HG02678 (cell line): ENCODE data around the gene TNFRSF25.
"Not testable (repeated sequence)": the region's sequence is repeated elsewhere in the genome, so short reads cannot be mapped to it uniquely, and the experiment has no call there.

Source experiments
- ATAC-seq: cut with Tn5 transposase; IDR thresholded peaks from one replicate; pipeline ENCODE4 v1.9.1; 2021; ENCODE audit warnings: mild to moderate bottlenecking, moderate library complexity; ENCODE audit not compliant: unreplicated experiment

TNFRSF25 gene

GRCh38 chr1:6502000-6502891 lies 36.3 kb upstream of the TNFRSF25 start:
- no peak for ATAC-seq

GRCh38 chr1:6501279-6501813 lies 35.4 kb upstream of the TNFRSF25 start:
- ATAC-seq = no peak

- no peak for ATAC-seq
Measured at GRCh38 chr1:6500544-6501278, 34.7 kb upstream of the TNFRSF25 start.

GRCh38 chr1:6499296-6499695 lies 33.3 kb upstream of the TNFRSF25 start:
- ATAC-seq = no peak

- no peak for ATAC-seq
Measured at GRCh38 chr1:6498576-6499111, 32.7 kb upstream of the TNFRSF25 start.

- ATAC-seq = no peak
Measured at GRCh38 chr1:6497867-6498575, 32.0 kb upstream of the TNFRSF25 start.

GRCh38 chr1:6497215-6497866 lies 31.4 kb upstream of the TNFRSF25 start:
- ATAC-seq = no peak

DNA sequence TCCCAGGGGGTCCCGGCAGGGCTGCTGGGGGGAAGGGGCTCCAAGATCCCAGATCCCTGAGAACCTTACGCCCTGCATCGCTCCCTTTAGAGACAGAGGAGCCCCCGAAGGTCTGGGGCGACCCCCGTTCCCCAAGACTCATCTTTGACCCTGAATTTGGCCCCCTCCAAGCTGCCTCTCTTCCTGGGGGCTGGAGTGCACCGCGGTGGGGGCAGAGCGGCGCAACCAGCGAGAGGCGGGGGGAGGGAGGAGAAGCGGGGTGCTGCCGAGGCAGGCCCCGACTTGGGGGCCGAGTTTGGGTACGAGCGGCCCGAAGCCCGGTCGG lies 30.9 kb upstream of the TNFRSF25 start:
- ATAC-seq = no peak

DNA sequence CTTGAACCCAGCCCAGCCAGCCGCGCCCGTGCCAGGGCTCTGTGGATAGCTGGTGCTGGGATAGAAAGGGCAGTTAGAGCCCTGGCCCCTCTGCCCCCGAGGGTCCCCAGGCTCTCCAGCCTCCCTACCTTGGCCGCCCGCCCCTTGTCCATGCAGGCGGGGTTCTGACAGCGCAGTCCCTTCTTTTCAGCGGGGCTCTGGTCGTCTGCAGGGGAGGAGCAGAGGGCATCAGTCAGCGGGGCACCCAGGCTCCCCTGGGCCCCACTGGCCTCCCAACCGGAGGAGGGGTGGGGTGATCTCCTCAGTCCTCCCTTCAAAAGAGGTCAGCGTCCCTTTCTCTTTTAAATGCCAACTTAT lies 30.4 kb upstream of the TNFRSF25 start:
- no peak for ATAC-seq

- no peak for ATAC-seq
Measured at GRCh38 chr1:6495540-6496364, 29.8 kb upstream of the TNFRSF25 start.

- no peak for ATAC-seq
Measured at GRCh38 chr1:6495041-6495441, 29.1 kb upstream of the TNFRSF25 start.

DNA sequence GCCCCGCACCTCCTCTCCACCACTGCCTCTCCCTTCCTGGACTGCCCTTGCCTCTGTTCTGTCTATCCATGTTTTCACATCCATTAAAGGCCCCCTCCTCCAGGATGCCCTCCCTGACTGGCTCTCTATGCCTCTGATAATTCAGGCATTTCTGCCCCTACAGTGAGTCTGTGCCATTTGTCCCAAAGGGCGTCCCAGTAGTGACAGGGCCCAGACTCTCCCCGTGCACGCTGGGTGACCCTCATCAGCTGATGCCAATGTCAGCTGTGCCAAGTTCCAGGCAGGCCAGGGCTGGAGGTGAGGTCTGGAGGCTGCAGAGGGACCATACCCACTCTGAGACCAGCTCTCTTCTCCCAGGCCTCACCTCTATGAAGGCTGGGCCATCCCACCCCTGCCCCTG lies 28.7 kb upstream of the TNFRSF25 start:
- ATAC-seq = no peak

GRCh38 chr1:6493834-6494223 lies 27.9 kb upstream of the TNFRSF25 start:
- ATAC-seq = not testable (repeated sequence)

GRCh38 chr1:6491966-6492365 lies 26.0 kb upstream of the TNFRSF25 start:
- ATAC-seq = no peak

- ATAC-seq = no peak
Measured at GRCh38 chr1:6491480-6491962, 25.5 kb upstream of the TNFRSF25 start, which contains the start of gene PLEKHG5. PLEKHG5 (minus strand) TSS chr1:6491667; CDS start chr1:6477571, 14,096 bp downstream.

GRCh38 chr1:6491081-6491449 lies 25.1 kb upstream of the TNFRSF25 start:
- no peak for ATAC-seq

DNA sequence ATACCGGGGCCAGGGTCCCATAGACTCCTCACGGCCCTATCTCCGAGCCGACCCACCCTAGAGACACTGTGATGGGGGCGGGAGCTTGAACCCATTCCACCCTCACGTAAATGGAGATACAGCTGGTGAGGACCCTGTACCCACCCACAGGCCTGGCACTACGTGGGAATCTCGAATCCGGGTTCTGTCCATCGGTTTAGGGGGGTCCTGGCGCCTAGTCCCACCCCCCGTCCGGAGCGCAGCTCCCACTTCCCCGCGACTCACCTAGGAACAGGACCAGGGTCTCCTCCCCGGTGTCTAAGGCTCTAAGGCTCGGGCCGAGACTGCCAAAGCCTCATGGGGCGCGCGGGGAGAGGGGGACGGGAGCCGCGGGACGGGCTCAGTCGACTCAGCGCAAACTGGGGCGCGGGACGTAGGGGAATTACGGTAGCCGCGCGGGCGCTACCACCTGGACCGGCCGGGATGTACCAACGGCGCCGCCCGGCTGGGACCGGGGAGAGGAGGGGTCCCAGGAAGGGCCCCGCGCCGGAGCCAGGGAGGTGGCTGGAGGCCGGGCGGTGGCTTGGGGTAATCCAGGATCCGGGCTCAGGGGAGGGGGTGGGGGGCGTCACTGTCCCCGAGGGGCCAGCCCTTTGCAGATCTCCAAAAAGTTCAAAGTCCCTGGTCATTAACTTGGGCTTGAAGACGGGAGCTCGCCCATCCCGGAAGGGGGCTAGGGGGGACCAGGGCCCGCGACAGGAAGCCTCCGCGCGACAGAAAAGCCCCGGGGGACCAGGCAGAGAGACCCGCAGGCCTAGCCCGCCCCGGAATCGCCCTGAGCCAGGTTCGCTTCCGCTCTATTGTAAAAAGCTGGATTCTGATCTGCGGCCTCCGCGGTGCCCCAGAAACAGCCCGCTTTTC lies 24.5 kb upstream of the TNFRSF25 start:
- ATAC-seq = peak; percentile 46

DNA sequence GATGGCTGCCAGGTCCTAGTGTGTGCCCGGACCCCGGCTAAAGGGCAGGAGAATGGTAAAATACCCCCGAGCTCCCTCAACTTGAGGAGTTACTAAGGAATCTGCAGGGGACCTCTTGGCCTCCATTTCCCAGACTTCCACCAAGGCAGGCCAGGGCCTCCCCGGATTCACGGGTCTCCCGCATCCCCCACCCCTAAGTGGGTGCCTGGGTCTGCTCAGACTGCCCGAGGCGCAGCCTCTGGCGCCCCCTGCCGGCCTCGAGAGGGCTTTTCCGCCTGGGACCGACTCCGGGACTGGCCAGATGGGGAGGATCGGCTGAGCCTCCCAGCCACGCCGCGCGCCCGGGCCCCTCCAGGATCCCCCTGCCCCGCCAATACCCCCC lies 23.8 kb upstream of the TNFRSF25 start:
- peak; percentile 61 for ATAC-seq

DNA sequence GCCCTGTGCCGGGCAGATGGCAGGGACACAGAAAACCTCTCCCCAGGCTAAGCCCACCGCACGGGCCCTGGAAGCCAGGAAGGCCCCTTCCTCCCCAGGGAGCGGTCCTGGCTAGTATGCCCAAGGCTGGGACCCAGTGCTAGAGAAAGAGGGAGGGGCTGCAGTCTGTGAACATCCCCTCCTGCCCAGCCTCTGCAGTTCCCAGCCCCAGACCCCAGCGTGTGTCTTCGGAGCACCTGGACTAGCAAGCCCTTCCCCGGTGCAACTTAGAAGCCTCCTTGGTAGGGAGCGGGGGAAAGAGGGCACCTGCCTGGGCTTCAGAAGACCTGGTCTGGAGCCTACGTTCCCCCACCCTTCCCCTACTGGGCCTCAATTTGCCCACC lies 23.4 kb upstream of the TNFRSF25 start:
- no peak for ATAC-seq
